Measurements from ENCODE around the gene MYH8. TPM values are rescaled to one million over a fixed set of nuclear protein-coding genes. Genes with fewer than 3 reads are reported as not detected.

MYH8 gene
- polyA plus RNA-seq, 1 of the 3 experiments (the other 2 are of a cell fraction): under 0.01 TPM

GRCh38 chr17:10435096-10435495 lies 13.3 kb upstream of the MYH8 start:
- H3K79me2 ChIP-seq (ENCODE audit: insufficient read depth): no peaks in the 10 kb centered on the region

GRCh38 chr17:10429421-10430045 lies 7.8 kb upstream of the MYH8 start:
- Histone ChIP-seq H3K4me3 (ENCODE audit: low read depth in 2 of 2, low read length in 1 of 2) (no peak overlapping the region), H3K9ac (no peak overlapping the region), H2AFZ (ENCODE audit: low read depth) (no peak overlapping the region; the same call in 1 of the 2 replicates), H3K9me3 (no peaks in the 10 kb centered on the region), H3K36me3 (replicated peaks in 1 of 2; ENCODE audit: control insufficient read depth in 1 of 2, insufficient read depth in 2 of 2, low read length in 1 of 2) (no peaks in the 10 kb centered on the region), H3K27ac (ENCODE audit: low read depth in 2 of 2, low read length in 1 of 2) (no peak overlapping the region), H3F3A (replicated peaks; ENCODE audit: insufficient read depth) (no peaks in the 10 kb centered on the region), H3K4me1 (ENCODE audit: control insufficient read depth in 1 of 2, insufficient read depth in 2 of 2, low read depth in 1 of 2, low read length in 1 of 2) (no peaks in the 10 kb centered on the region), H3K79me2 (ENCODE audit: insufficient read depth) (no peaks in the 10 kb centered on the region), H4K20me1 (ENCODE audit: insufficient read depth) (no peaks in the 10 kb centered on the region), H3K27me3 (ENCODE audit: insufficient read depth) (no peaks in the 10 kb centered on the region), H3K9me2 (no peaks in the 10 kb centered on the region), H3K4me2 (no peak overlapping the region)
- ChIA-PET CTCF (no interaction called here), POLR2A (no interaction called here)
- WGBS (ENCODE audit: low lambda C conversion rate): 14% methylated on average over 2 of the region's 2 CpGs
- TF ChIP-seq, protein P1, sequence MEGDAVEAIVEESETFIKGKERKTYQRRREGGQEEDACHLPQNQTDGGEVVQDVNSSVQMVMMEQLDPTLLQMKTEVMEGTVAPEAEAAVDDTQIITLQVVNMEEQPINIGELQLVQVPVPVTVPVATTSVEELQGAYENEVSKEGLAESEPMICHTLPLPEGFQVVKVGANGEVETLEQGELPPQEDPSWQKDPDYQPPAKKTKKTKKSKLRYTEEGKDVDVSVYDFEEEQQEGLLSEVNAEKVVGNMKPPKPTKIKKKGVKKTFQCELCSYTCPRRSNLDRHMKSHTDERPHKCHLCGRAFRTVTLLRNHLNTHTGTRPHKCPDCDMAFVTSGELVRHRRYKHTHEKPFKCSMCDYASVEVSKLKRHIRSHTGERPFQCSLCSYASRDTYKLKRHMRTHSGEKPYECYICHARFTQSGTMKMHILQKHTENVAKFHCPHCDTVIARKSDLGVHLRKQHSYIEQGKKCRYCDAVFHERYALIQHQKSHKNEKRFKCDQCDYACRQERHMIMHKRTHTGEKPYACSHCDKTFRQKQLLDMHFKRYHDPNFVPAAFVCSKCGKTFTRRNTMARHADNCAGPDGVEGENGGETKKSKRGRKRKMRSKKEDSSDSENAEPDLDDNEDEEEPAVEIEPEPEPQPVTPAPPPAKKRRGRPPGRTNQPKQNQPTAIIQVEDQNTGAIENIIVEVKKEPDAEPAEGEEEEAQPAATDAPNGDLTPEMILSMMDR (IDR thresholded peaks at IDR 0.05): no peak
- TF ChIP-seq MXI1 (IDR thresholded peaks at IDR 0.05; ENCODE audit: low read depth, low read length): no peak
- TF ChIP-seq ELF1 (IDR thresholded peaks at IDR 0.05): no peak
- no peak for TF ChIP-seq PBX3 (IDR thresholded peaks at IDR 0.05)
- no peak for TF ChIP-seq FOXM1 (IDR thresholded peaks at IDR 0.05; ENCODE audit: low read depth)
- no peak for TF ChIP-seq TAF1 (IDR thresholded peaks at IDR 0.05; ENCODE audit: borderline replicate concordance, low read depth, low read length)
- TF ChIP-seq RXRA (IDR thresholded peaks at IDR 0.05; ENCODE audit: borderline replicate concordance, low read depth): no peak
- no peak for TF ChIP-seq EZH2phosphoT487 (IDR thresholded peaks at IDR 0.05; ENCODE audit: borderline replicate concordance, low read depth)
- TF ChIP-seq SIN3A (IDR thresholded peaks at IDR 0.05; ENCODE audit: borderline replicate concordance, low read depth, low read length): no peak
- no peak for TF ChIP-seq SMC3 (IDR thresholded peaks at IDR 0.05; ENCODE audit: low read depth, low read length)
- no peak for DNase-seq

More at GRCh38 chr17:10435096-10435495, 13.3 kb upstream of the MYH8 start:
- no peak overlapping the region for H3K27ac ChIP-seq (ENCODE audit: low read depth in 2 of 2, low read length in 1 of 2)
- H3K27me3 ChIP-seq (ENCODE audit: insufficient read depth): no peaks in the 10 kb centered on the region; the same call in 1 of the 2 replicates
- no peaks in the 10 kb centered on the region for H4K20me1 ChIP-seq (ENCODE audit: insufficient read depth)
- no peaks in the 10 kb centered on the region for H3K9me2 ChIP-seq
- no peaks in the 10 kb centered on the region for H3K36me3 ChIP-seq (replicated peaks in 1 of 2; ENCODE audit: control insufficient read depth in 1 of 2, insufficient read depth in 2 of 2, low read length in 1 of 2)
- ChIA-PET POLR2A (no interaction called here), CTCF (no interaction called here)
- TF ChIP-seq GABPA (IDR thresholded peaks at IDR 0.05; ENCODE audit: low read depth) (no peak), RCOR1 (IDR thresholded peaks at IDR 0.05; ENCODE audit: low read length) (no peak), CHD2 (IDR thresholded peaks at IDR 0.05; ENCODE audit: low read length, partially characterized antibody) (no peak), NRF1 (IDR thresholded peaks at IDR 0.05; ENCODE audit: low read depth, low read length) (no peak), JUND (IDR thresholded peaks at IDR 0.05) (no peak), MAX (IDR thresholded peaks at IDR 0.05; ENCODE audit: low read depth) (no peak), FOXJ3 (CRISPR knock-in tag; IDR thresholded peaks at IDR 0.05) (no peak), IRF3 (IDR thresholded peaks at IDR 0.05; ENCODE audit: low read depth, low read length) (no peak), FOXM1 (IDR thresholded peaks at IDR 0.05; ENCODE audit: low read depth) (no peak), POLR2AphosphoS5 (IDR thresholded peaks at IDR 0.05; ENCODE audit: low read depth, low read length) (no peak)
- TF ChIP-seq, protein P2, sequence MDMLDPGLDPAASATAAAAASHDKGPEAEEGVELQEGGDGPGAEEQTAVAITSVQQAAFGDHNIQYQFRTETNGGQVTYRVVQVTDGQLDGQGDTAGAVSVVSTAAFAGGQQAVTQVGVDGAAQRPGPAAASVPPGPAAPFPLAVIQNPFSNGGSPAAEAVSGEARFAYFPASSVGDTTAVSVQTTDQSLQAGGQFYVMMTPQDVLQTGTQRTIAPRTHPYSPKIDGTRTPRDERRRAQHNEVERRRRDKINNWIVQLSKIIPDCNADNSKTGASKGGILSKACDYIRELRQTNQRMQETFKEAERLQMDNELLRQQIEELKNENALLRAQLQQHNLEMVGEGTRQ (IDR thresholded peaks at IDR 0.05; ENCODE audit: borderline replicate concordance, low read depth, low read length): no peak
- TF ChIP-seq, protein P3, sequence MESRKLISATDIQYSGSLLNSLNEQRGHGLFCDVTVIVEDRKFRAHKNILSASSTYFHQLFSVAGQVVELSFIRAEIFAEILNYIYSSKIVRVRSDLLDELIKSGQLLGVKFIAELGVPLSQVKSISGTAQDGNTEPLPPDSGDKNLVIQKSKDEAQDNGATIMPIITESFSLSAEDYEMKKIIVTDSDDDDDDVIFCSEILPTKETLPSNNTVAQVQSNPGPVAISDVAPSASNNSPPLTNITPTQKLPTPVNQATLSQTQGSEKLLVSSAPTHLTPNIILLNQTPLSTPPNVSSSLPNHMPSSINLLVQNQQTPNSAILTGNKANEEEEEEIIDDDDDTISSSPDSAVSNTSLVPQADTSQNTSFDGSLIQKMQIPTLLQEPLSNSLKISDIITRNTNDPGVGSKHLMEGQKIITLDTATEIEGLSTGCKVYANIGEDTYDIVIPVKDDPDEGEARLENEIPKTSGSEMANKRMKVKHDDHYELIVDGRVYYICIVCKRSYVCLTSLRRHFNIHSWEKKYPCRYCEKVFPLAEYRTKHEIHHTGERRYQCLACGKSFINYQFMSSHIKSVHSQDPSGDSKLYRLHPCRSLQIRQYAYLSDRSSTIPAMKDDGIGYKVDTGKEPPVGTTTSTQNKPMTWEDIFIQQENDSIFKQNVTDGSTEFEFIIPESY (IDR thresholded peaks at IDR 0.05; ENCODE audit: borderline replicate concordance, low read depth): no peak
- H3K4me1 ChIP-seq (ENCODE audit: control insufficient read depth in 1 of 2, insufficient read depth in 2 of 2, low read depth in 1 of 2, low read length in 1 of 2): no peaks in the 10 kb centered on the region
- H3K9ac ChIP-seq: no peak overlapping the region
- H3K9me3 ChIP-seq: no peaks in the 10 kb centered on the region
- H3F3A ChIP-seq (replicated peaks; ENCODE audit: insufficient read depth): no peaks in the 10 kb centered on the region
- no peak overlapping the region for H2AFZ ChIP-seq (ENCODE audit: low read depth)
- DNase-seq: no peak
- H3K4me3 ChIP-seq (ENCODE audit: low read depth in 2 of 2, low read length in 1 of 2): no peak overlapping the region
- H3K4me2 ChIP-seq: no peak overlapping the region
- 0% methylated on average over 2 of the region's 3 CpGs for WGBS (ENCODE audit: low lambda C conversion rate)
